HG03457 (cell line): Measurements from ENCODE around the gene ANO1.

ENCODE experiments used
- ATAC-seq: cut with Tn5 transposase; IDR thresholded peaks from one replicate; pipeline ENCODE4 v1.9.1; 2021; ENCODE audit warnings: moderate number of reproducible peaks; ENCODE audit not compliant: unreplicated experiment

ANO1 gene

DNA sequence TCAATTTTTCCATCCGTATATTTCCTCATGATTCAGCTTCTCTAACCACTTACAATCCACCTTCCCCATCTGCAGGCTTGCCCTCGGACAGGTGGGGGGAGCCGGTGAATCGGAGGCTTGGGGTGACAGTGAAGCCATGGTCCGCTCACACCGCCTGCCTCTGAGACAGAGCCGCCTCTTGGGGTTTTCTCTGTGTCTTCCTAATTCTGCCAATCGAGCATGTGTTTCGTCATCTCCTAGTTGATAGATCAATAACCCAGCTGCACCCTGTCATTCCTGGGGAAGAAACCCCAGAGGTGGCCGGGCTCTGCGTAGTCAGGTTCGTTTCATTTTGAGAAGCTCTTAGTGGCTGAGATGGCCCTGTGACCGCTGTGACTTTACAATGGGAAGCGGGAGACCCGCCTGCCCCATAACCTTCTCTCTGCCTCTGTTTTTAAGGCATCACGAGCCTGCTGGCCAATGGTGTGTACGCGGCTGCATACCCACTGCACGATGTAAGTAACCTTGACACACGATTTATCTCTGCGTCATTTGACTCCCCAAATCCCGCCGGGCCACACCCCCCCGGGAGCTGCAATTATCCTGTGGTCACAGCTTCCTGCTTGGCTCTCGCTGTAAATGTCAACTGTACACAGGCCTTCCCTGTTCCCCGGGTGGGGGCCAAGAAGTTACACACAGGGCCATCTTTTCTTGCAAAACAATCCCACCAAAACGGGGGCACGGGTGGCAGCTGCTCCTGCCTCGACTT lies 33.3 kb downstream of the ANO1 start:
- no peak for ATAC-seq

DNA sequence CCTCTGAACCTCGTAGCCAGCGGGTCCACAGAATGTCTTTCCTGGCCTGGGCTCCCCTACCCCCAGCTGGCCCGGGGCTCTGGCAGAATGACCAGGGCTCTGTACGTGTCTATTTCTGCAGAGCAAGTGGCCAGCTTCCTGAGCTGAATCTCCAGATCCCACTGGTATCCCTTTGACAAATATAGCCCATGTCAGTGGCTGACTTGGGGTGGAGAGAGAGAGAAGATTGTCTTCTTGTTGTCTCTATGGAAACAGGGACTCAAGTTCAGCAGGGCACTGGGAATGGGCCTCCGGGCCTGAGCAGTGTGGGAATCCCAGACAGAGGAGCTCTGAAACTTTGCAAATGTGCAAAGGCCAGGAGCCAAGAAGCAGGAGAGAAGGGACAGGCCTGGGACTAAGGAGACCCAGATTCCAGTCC lies 33.9 kb downstream of the ANO1 start:
- no peak for ATAC-seq

DNA sequence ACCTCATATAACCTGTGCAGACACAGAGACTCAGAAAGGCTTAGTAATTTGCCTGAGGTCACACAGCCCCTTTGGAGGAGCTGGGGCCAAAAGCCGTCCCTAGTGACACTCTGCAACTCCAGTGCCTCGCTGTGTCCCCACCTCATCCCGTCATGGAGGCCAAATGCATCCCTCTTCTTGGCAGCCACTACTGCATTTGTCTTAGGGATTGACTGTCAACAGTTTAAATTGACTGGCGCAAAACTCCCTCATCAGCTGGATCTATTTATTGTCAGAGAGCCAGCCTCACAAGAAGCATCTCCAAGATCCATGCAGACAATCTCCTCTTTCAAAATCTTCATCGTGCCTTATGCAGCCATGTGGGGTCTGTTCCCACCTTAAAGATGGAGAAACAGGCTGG lies 35.7 kb downstream of the ANO1 start:
- ATAC-seq, result no peak

DNA sequence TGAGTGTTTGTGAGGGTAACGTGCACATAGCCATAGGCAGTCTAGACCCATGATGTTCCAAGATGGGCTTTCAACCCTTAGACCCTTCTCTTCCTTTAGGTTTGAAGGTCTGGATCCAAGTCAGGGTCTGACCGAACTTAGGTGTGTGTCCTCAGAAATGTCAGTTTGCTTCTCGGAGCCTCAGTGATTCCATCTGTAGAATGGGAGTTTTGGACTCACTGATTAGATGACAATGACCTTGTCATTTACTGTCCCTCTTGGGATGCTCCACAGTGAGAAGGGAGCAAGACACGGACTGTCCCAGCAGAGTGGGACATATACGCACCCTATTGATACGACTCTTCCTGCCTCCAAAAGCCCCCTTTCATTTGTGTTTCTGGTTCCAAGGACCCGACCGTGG lies 37.7 kb downstream of the ANO1 start:
- no peak for ATAC-seq

DNA sequence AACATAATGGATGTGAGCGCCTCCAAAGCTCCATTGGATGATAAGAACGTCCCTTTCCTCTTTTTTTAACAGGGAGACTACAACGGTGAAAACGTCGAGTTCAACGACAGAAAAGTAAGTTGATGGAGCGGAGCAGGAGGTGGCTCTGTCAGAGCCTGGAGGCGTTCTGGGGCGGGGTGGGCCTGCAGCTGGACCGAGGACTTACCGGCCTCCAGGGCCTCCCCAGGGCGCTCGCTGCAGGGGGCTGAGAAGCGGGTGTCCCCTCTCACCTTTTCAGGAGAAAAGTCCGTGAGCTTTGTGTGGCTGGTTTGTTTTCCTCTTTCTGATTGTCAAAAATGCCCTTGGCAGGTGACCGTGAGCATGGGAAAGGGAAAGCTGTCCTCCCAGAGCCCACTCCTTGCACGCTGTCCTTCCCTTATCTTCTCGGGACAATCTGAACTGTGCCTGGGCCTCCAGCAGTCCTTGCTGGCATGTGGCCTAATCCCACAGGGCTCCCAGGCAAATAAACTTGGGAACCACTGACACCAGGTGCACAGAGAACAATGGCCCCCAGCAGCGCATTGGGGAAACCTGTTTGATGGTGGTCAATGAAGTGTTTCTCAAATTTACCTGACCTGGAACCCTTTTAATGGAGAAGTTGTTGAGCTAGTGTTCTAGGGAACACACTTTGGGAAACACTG lies 38.4 kb downstream of the ANO1 start:
- no peak for ATAC-seq

DNA sequence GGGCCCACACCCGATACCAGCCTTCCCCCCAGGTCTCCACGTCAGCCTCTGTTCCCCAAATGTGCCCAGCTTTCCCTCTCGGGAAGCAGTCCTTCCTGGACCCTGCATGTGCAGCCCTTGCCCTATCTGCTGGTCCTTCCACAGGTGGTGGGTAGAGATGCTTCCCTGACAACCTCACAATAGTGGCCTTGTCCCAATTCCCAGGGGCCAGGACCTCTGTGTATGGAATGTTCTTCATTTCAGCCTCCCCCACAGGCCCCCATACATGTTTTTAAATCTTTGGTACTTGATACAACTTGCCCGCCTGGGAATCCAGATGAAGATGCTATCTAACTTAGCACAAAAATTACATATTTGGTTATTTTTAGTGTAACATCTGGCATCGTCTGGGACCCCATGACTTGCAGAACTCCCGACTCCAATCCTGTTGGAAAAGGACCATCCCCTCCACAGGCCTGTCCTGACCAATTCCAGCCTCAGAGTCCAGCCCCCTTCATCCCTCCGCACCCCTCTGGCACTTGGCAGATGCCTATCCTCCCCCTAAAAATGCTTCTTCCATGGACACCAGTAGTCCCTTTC lies 39.5 kb downstream of the ANO1 start:
- ATAC-seq, result no peak

DNA sequence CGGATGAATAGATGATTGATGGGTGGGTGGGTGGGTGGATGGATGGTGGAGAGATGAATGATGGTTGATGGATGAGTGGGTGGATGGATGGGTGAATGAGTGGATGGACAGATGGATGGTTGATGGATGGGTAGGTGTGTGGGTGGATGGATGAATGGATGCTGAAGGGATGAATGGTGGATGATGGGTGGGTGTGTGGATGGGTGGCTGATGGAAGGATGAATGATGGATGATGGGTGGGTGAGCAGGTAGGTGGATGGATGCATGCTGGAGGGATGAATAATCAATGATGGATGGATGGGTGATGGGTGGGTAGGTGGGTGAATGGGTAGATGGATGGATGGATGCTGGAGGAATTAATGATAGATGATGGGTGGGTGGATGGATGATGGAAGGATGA lies 40.5 kb downstream of the ANO1 start:
- no peak for ATAC-seq

DNA sequence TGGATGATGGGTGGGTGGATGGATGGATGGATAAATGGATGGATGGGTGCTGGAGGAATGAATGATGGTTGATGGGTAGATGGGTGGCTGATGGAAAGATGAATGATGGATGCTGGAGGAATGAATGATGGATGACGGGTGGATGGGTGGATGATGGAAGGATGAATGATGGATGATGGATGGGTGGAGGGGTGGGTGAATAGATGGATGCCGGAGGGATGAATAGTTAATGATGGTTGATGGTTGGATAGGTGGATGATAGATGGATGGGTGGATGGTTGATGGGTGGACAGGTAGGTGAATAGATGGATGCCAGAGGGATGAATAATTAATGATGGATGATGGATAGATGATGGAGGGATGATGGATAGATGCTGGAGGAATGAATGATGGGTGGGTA lies 41.4 kb downstream of the ANO1 start:
- ATAC-seq, result no peak

DNA sequence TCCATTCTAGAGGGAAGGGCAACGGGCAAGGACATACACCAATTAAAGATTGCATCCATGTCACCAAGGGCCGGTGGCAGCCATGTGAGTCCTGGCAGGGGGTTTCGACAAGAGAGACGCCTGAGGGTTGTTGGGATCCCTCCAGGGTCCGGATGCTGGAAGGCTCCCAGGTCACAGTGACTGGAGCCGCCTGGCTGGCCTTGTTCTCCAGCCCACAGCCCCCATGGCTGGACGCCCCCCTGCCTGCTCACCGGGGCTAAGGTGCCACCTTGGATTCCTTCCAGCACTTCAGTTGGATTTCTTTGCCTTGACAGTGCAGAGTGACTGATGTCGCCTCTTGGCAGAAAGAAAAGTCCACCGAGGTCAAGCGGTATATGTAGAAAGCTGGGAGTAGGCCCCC lies 42.6 kb downstream of the ANO1 start:
- ATAC-seq, result no peak

DNA sequence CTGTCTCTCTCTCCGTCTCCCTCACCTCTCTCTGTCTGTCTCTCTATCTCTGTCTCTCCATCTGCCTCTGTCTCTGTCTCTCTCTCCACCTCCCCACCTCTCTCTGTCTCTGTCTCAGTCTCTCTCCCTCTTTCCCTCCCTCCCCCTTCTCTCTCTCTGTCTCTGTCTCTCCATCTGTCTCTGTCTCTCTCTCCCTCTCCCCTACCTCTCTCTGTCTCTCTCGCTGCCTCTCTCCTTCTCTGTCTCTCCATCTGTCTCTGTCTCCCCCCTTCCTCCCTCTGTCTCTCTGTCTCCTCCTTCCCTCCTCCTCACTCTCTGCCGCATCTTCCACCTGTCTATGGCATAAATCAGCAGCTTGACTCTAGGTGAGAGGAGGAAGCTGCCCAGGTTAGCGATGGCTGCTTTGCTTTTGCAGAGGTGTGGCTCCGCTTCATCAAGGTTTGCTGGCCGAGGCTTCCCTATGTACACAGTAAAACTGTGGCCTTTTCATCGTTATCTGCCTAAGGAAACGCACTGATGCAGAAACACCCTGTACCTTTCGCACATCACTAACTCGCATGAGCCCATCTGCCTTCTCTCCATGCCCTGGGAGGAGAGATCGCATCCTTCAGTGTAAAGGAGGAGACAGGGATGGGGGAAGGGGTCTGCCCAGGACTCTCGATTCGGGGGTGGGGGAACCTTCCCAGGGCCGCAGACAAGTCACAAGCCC lies 44.5 kb downstream of the ANO1 start:
- no peak for ATAC-seq

DNA sequence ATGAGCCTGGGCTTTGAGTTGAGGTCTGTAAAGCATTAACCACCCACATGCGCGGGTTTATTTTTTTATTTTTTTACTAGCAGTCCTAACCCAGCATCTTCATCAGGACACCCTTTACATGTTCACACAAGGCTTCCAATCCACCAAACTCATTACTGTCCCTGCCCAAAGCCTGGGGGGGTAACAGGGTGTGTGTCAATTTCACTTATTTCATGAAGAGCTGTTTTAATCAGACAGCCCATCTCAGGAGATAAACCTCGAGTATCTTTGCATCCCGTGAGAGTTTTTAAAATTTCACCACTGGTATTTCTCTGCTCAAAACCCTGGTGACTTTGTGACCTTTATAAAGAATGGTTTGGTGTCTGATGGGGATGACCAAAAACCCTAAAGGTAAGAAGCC lies 45.6 kb downstream of the ANO1 start:
- ATAC-seq, result no peak

DNA sequence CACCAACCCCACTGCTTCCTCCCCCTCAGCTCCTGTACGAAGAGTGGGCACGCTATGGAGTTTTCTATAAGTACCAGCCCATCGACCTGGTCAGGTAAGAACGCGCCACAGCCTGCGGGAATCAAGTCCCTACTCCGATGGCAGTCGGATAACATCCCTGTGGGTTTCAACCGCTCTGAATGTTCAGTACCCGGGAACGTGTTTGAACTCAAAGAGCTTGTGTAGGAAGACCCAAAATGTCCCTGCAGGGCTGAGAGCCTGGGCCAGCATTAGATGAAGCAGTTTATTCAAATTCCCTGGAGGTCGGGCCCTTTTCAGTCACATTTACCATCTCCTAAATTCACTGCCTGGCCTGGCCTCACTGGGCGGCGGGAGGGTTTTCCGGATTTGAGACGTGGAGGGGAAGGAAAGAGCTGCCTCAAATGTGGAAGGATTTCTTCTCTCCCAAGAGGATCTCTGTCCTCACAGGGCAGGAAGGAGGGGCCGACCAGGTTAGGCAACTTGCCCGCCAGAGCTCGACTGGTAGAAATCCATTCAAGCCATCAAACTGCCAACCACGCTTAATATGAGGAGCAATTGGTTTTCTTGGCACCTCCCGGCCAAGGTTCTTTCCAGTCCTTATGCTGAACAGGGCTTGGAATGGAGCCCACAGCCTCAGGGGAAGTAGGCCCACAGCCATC lies 46.3 kb downstream of the ANO1 start:
- ATAC-seq, result no peak

DNA sequence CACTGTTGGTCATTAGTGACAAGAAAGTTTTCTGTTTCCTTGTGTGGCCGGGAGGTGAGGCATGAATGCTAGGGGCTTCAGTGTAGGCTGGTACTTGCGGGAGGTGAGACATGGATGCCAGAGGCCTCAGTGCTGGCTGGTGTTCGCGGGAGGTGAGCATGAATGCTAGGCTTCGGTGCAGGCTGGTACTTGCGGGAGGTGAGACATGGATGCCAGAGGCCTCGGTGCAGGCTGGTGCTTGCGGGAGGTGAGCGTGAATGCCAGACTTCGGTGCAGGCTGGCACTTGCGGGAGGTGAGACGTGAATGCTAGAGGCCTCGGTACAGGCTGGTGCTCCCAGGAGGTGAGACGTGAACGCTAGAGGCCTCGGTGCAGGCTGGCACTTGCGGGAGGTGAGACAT lies 48.4 kb downstream of the ANO1 start:
- ATAC-seq, result no peak

DNA sequence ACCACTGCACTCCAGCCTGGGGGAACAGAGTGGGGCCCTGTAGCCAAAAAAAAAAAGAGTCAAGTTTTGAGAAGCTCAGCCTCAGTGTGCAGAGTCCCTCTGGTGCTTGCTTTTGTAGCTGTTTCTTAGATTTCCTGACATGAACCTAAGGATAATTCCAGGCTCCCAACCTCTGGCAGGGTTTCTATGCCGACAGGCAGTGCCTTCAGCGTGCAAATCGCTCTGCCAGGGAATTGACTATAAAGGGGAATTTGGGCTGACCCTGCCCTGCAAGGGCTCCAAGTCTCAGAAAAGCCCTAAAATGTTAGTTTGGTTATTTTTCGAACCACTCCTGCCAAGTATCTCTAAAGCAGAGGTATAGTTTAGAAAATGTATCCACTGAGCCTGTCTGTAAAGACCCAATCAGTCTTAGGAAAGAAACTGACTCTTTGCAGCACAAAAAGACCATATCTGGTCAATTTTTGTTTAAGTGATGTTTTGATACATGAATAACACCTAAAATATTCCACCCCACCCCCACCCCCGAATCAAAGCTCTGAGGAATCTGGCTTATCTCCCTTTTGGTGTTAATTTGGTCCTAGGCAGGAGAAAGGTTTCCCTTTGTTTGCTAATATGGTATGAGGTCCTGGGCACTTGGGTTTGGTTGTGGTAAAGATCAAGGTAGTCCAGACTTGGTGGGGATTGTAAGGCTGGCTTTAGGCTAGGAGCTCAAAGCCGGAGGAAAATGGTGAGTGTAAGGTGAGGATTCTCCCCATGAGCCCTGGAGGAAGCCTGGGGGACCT lies 49.7 kb downstream of the ANO1 start:
- no peak for ATAC-seq

DNA sequence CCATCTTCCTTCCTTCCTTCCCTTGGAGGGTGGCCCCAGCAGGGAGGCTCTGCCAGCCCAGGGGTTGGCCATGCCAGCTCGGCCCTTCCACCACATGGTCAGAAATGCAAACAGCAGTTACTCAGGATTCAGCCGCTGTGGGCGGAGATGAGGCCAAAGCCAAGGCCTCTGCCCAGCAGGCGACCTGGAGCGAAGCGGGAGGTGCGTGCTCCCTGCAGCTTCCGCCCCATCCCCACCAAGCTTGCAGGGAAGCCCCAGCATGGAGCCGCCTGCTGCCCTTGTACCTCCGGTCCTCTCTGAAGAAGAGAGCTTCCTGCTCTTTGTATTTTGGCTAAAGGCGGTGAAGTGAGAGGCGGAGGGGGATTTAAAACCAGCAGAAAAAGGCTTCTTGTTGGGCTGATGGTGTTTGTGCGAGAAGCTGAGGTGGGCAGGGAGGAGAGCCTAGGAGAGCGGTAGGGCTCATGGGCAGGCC lies 50.4 kb downstream of the ANO1 start:
- no peak for ATAC-seq

DNA sequence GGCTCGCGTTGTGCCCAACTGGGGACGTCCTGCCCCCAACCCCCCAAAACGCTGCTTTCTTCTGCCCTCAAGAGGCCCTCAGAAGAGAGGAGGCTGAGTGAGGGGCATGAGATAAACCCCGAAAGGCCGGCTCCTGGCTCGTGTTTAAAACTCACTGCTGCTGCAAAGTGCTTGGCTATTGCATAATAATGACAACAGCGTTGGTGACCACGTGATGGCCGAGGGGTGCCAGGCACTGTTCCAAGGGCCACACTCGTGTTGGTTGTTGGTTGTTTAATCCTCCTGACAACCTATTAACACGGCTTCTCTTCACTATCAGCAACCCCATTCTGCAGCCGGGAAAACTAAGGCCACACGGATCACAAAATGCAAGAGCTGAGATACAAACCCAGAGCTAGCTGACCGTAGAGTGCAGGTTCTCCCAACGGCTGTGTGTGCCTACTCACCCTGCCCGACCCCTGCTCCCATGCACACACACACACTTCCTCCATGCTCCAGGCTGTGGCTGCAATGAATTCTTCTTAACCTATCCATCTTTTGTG lies 51.0 kb downstream of the ANO1 start:
- no peak for ATAC-seq

DNA sequence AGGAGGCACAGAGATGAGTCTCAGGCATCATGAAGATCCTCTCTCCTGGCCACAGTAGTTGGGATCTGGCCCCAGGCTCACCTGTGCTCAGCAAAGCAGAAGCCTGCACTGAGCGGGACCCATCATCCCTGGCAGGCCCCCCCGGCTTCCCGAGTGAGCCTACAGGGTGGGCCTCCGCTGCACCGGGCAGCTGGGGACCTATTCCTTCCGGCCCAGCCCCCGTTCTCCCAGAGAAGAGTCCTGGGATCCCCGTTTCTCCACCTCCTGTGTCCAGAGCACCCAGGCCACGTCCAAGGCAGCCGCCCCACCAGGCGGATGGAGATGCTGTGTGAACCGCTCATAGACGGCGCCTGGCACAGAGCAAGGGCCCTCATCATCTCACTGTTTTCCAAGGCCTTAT lies 52.5 kb downstream of the ANO1 start:
- no peak for ATAC-seq

DNA sequence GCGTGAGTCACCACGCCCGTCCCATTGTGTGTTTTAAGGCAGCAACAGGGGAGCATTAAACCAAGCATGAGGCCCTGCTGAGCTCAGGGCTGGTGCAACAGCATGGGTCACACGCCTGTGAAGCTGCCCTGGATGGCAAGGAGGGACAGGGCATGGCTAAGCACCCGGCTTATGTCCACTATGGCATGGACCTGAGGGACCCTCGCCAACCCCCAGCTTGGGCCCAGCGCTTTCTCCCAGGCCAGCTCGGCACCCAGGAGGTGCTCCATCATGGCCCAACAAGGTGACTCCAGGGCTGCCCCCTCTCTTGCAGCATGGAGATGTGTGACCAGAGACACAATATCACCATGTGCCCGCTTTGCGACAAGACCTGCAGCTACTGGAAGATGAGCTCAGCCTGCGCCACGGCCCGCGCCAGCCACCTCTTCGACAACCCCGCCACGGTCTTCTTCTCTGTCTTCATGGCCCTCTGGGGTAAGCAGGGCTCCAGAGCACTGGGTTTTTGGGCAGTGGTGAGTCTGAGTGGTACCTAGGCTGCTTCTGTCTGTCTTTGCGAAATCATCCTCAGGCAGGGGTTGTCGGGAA lies 53.6 kb downstream of the ANO1 start:
- no peak for ATAC-seq

DNA sequence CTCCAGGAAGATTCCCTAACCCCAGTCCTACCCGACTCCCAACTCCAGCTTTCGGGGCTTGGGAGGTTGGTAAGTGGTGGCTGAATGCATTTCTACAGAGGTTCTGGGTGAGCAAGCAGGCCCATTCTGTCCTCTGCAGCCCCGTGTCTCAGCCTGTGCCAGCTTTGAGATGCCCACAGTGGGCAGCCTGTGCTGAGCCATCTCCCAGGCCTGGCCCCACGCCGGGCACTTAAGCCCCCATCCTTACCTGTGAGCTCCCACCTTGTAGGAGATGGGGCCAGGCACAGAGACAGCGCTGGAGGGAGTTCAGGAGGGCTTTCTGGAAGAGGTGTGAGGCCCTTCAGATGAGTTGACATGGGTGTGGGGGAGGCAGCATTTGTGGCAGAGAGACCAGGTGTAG lies 54.5 kb downstream of the ANO1 start:
- no peak for ATAC-seq
